HG03025 (cell line): ENCODE data around the gene DENND1C.

Experiments used
- ATAC-seq: cut with Tn5 transposase; IDR thresholded peaks from one replicate; pipeline ENCODE4 v1.9.1; 2021; ENCODE audit warnings: mild to moderate bottlenecking, moderate library complexity; ENCODE audit not compliant: unreplicated experiment, low FRiP score

The DENND1C gene

GRCh38 chr19:6425732-6426620, 55.6 kb downstream of the DENND1C start:
- no peak for ATAC-seq

- peak; percentile 78 for ATAC-seq
Observed at GRCh38 chr19:6424939-6425731, 56.5 kb downstream of the DENND1C start.

- ATAC-seq: no peak
Observed at GRCh38 chr19:6424195-6424938, 57.2 kb downstream of the DENND1C start, which contains the start of gene KHSRP. Gene KHSRP (minus strand): TSS chr19:6424811. CDS start chr19:6424701, 110 bp downstream.

- no peak for ATAC-seq
Observed at GRCh38 chr19:6423499-6424194, 57.9 kb downstream of the DENND1C start.

- no peak for ATAC-seq
Observed at GRCh38 chr19:6421075-6422014, 60.2 kb downstream of the DENND1C start.

GRCh38 chr19:6418562-6418932, 63.0 kb downstream of the DENND1C start:
- no peak for ATAC-seq

- ATAC-seq: no peak
Observed at GRCh38 chr19:6417713-6418561, 63.6 kb downstream of the DENND1C start.
